GM20431 (cell line): ENCODE results near the gene ARIH1.

Source experiments
- in situ Hi-C: fragments of 300-500 bp; cut with MseI, MboI; formaldehyde crosslinking; loops from one replicate; pipeline ENCODE4 v1.15.0; 2020; ENCODE audit warnings: low sequenced_read_pairs; ENCODE audit not compliant: unreplicated experiment

Gene ARIH1

GRCh38 chr15:72534523-72534922 lies 60.4 kb downstream of the ARIH1 start:
- in situ Hi-C loops = no loop called here

- in situ Hi-C loops = no loop called here
Observed at GRCh38 chr15:72535911-72536310, 61.8 kb downstream of the ARIH1 start.

GRCh38 chr15:72536506-72536905 lies 62.4 kb downstream of the ARIH1 start:
- in situ Hi-C loops = no loop called here

- in situ Hi-C loops = no loop called here
Observed at GRCh38 chr15:72538931-72539330, 64.8 kb downstream of the ARIH1 start.

- in situ Hi-C loops = no loop called here
Observed at GRCh38 chr15:72540606-72541237, 66.6 kb downstream of the ARIH1 start.

GRCh38 chr15:72541674-72542073 lies 67.5 kb downstream of the ARIH1 start:
- in situ Hi-C loops = no loop called here

- in situ Hi-C loops = no loop called here
Observed at GRCh38 chr15:72545156-72545555, 71.0 kb downstream of the ARIH1 start.

GRCh38 chr15:72554471-72555425 lies 80.6 kb downstream of the ARIH1 start:
- in situ Hi-C loops = no loop called here

GRCh38 chr15:72559781-72560180 lies 85.7 kb downstream of the ARIH1 start:
- in situ Hi-C loops = no loop called here

GRCh38 chr15:72560458-72560857 lies 86.3 kb downstream of the ARIH1 start:
- in situ Hi-C loops = no loop called here

GRCh38 chr15:72562386-72562785 lies 88.3 kb downstream of the ARIH1 start:
- in situ Hi-C loops = no loop called here

GRCh38 chr15:72562878-72563277 lies 88.7 kb downstream of the ARIH1 start:
- in situ Hi-C loops = no loop called here

- in situ Hi-C loops = no loop called here
Observed at GRCh38 chr15:72564091-72564490, 90.0 kb downstream of the ARIH1 start.

GRCh38 chr15:72566973-72567372 lies 92.8 kb downstream of the ARIH1 start:
- in situ Hi-C loops = no loop called here

GRCh38 chr15:72570059-72570458 lies 95.9 kb downstream of the ARIH1 start:
- in situ Hi-C loops = no loop called here

GRCh38 chr15:72579814-72580213 lies 105.7 kb downstream of the ARIH1 start:
- in situ Hi-C loops = no loop called here

GRCh38 chr15:72584006-72584405 lies 109.9 kb downstream of the ARIH1 start:
- in situ Hi-C loops = no loop called here

- in situ Hi-C loops = no loop called here
Observed at GRCh38 chr15:72585025-72585424, 110.9 kb downstream of the ARIH1 start.

GRCh38 chr15:72585476-72586058 lies 111.4 kb downstream of the ARIH1 start:
- in situ Hi-C loops = no loop called here

GRCh38 chr15:72588096-72588495 lies 114.0 kb downstream of the ARIH1 start:
- in situ Hi-C loops = no loop called here

GRCh38 chr15:72590427-72590826 lies 116.3 kb downstream of the ARIH1 start:
- in situ Hi-C loops = no loop called here
